ENCODE results near the gene IDH3B. TPM values are rescaled to one million over a fixed set of nuclear protein-coding genes. Genes with fewer than 3 reads are reported as not detected.

Gene IDH3B
- total and polyA plus RNA-seq, 11 donors = 122 to 356 (median 197) TPM

DNA sequence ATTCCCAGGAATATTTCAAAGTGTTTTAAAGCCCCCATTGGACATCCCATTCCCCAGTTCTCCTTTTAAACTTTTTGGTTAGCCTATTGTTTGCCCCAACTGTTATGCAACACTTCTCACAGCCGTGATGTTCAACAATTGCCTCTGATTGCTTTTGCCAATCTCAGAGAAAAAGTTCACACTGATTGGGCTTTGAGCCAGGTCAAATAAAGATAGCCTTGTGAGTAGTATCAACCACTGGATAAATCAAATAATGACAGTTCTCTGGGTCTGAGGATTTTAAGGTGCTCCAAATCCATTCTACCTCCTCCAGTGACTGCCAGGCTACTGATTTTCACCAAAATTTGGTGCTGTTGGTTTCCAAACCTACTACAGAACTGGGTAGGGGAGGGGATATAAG lies 30.6 kb downstream of the IDH3B start:
- Histone ChIP-seq H3K27ac (no peak overlapping the region), H3K36me3 (no peaks in the 10 kb centered on the region), H3K9me3 (peaks cover 0 to 22% (median 5%) of the 10 kb centered on the region in 12 donors), H3K4me1 (no peaks in the 10 kb centered on the region), H3K27me3 (peaks cover 0 to 26% (median 0%) of the 10 kb centered on the region in 9 donors), H3K4me3 (no peak overlapping the region)
- TF ChIP-seq, protein P1, sequence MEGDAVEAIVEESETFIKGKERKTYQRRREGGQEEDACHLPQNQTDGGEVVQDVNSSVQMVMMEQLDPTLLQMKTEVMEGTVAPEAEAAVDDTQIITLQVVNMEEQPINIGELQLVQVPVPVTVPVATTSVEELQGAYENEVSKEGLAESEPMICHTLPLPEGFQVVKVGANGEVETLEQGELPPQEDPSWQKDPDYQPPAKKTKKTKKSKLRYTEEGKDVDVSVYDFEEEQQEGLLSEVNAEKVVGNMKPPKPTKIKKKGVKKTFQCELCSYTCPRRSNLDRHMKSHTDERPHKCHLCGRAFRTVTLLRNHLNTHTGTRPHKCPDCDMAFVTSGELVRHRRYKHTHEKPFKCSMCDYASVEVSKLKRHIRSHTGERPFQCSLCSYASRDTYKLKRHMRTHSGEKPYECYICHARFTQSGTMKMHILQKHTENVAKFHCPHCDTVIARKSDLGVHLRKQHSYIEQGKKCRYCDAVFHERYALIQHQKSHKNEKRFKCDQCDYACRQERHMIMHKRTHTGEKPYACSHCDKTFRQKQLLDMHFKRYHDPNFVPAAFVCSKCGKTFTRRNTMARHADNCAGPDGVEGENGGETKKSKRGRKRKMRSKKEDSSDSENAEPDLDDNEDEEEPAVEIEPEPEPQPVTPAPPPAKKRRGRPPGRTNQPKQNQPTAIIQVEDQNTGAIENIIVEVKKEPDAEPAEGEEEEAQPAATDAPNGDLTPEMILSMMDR (IDR thresholded peaks at IDR 0.05) = no peak
- no peak for TF ChIP-seq POLR2A (IDR thresholded peaks at IDR 0.05)
- WGBS, 4 donors = 3 to 30% (median 16%) methylated on average over 1 of the region's 1 CpG
- DNase-seq (no peak), ATAC-seq (no peak)
- intact Hi-C loops (cut with DNase I) = no loop called here

DNA sequence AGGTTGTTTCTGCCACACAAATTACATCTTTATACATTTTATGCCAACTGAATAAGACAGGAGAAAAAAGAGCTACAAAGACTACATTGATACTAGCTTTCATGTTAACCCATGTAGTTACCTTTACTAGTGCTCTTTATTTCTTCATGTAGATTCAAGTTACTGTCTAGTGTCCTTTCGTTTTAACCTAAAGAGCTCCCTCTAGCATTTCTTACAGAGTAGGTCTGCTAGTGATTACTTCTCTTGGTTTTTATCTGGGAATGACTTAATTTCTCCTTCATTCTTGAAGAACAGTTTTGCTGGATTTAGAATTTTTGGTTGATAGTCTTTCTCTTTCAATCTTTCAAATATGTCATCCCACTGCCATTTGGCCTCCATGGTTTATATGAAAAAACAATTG lies 32.8 kb downstream of the IDH3B start:
- Histone ChIP-seq H3K27me3 (peaks cover 0 to 26% (median 0%) of the 10 kb centered on the region in 9 donors), H3K9me3 (peaks cover 0 to 27% (median 6%) of the 10 kb centered on the region in 12 donors)

DNA sequence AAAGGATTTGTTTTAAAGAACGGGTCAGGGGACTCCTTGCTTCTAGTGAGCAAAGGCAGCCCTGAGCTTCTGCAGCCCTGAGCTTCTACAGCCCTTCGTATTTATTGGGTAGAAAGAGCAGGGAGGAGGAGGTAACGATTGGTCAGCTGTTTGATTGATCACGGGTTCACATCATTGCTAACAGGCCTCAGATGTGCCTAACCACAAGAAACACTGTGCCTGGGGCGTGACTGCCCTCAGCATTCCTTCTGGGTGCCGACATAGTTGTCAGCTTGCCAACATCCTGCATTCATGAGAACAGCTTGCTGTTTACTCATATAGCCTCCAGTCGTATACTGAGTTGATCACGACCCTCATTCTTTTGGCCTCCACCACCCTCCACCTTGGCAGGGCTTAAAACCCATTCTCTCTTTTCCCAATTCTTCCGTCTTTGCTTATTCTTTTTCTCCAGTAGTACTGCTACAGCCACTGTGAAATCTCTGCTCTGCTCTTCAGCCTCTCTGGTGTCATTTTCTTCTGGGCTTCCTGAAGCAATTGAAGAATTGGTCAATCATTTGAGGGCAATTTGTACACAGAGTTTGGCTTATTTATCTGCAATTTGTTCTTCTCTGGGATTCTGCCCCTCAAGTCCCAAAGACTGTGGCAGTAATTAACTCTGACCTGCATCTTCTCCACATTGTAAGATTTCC lies 37.0 kb downstream of the IDH3B start:
- no peaks in the 10 kb centered on the region for H3K4me1 ChIP-seq
- DNase-seq (no peak), ATAC-seq (no peak)
- WGBS, 4 donors = 60 to 69% (median 65%) methylated on average over 9 of the region's 9 CpGs
- peaks cover 0 to 19% (median 0%) of the 10 kb centered on the region in 9 donors for H3K27me3 ChIP-seq
- no peak overlapping the region for H3K4me3 ChIP-seq
- TF ChIP-seq POLR2A (IDR thresholded peaks at IDR 0.05) = no peak
- TF ChIP-seq, protein P1 (IDR thresholded peaks at IDR 0.05) = no peak
- H3K9me3 ChIP-seq = peaks cover 0 to 33% (median 6%) of the 10 kb centered on the region in 12 donors
- H3K36me3 ChIP-seq = no peaks in the 10 kb centered on the region
- no peak overlapping the region for H3K27ac ChIP-seq
- intact Hi-C loops (cut with DNase I) = no loop called here

More for the DNA sequence above, 32.8 kb downstream of the IDH3B start:
- WGBS, 4 donors = 18 to 28% (median 26%) methylated on average over 1 of the region's 1 CpG
- DNase-seq (no peak), ATAC-seq (no peak)
- Histone ChIP-seq H3K4me1 (no peaks in the 10 kb centered on the region), H3K27ac (no peak overlapping the region), H3K36me3 (no peaks in the 10 kb centered on the region), H3K4me3 (no peak overlapping the region)
- intact Hi-C loops (cut with DNase I) = no loop called here
- TF ChIP-seq, protein P1 (IDR thresholded peaks at IDR 0.05) = no peak
- no peak for TF ChIP-seq POLR2A (IDR thresholded peaks at IDR 0.05)

DNA sequence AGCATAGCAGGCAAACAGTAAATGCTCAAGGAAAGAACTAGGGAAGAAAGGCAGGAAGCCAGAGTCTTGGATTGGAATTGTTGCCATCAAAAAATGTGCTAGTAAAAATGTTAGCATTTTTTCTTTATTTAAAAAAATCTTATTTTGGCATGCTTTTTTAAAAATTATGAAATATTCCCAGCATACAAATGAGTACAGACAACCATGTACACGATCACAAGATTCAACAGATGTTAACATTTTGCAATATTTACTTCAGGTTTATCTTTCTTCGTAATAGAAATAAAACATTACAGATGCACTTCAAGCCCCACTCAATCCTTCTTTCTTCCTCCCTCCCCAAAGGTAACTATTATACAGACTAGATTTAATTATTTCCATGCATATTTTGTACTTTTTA lies 39.0 kb downstream of the IDH3B start:
- DNase-seq (no peak), ATAC-seq (no peak)
- H3K9me3 ChIP-seq = peaks cover 0 to 18% (median 4%) of the 10 kb centered on the region in 12 donors
- no peak for TF ChIP-seq POLR2A (IDR thresholded peaks at IDR 0.05)
- TF ChIP-seq, protein P1 (IDR thresholded peaks at IDR 0.05) = no peak
- intact Hi-C loops (cut with DNase I) = no loop called here
- WGBS, 4 donors = 49 to 84% (median 63%) methylated on average over 2 of the region's 2 CpGs
- H3K27ac ChIP-seq = peak overlapping the region in 1 of 12 donors; percentile 38
- H3K4me3 ChIP-seq = no peak overlapping the region
- H3K4me1 ChIP-seq = no peaks in the 10 kb centered on the region
- no peaks in the 10 kb centered on the region for H3K36me3 ChIP-seq
- peaks cover 0 to 9% (median 0%) of the 10 kb centered on the region in 9 donors for H3K27me3 ChIP-seq
